Motor neuron (in vitro differentiated cells): ENCODE data around the gene SEC22A. TPM values are rescaled to one million over a fixed set of nuclear protein-coding genes. Genes with fewer than 3 reads are reported as not detected.

Experiments
- ATAC-seq, 8 experiments: fragments of 200-7000 bp; cut with Tn5 transposase; replicated peaks in 6 of 8; 2 replicates each; pipeline ENCODE4 v1.8.0; 2021; ENCODE audit warnings: mild to moderate bottlenecking in 8 of 8, moderate library complexity in 8 of 8
- H3K27ac ChIP-seq, 2 donors: fragments of 250-450 bp; sonication (Bioruptor Pico); 2 replicates each; pipeline ENCODE4 v1.9.0; 2021; ENCODE audit warnings: antibody characterized with exemption in 2 of 2, mild to moderate bottlenecking in 2 of 2, moderate library complexity in 1 of 2
- H3K4me1 ChIP-seq, 2 donors: fragments of 250-450 bp; sonication (Bioruptor Pico); replicated peaks in 1 of 2; 2 replicates each; pipeline ENCODE4 v1.6.1; 2021; ENCODE audit warnings: antibody characterized with exemption in 2 of 2, mild to moderate bottlenecking in 2 of 2, moderate library complexity in 1 of 2
- H3K4me3 ChIP-seq, 5 donors: fragments of 250-450 bp; sonication (Bioruptor Pico); 2 replicates each; pipeline ENCODE4 v1.9.0; 2021; ENCODE audit warnings: antibody characterized with exemption in 5 of 5, mild to moderate bottlenecking in 5 of 5, moderate library complexity in 4 of 5
- WGBS, 10 experiments: fragments of 450-650 bp; shearing (Covaris generic); methylation state at CpG; one replicate each; pipeline ENCODE4 v1.0.0; 2022; 5-methylcytosine and 5-hydroxymethylcytosine counted together
- in situ Hi-C, 9 experiments: fragments of 400-800 bp; cut with MboI; loops; one replicate each; pipeline ENCODE4 v1.15.0; 2021; ENCODE audit warnings: low sequenced_read_pairs in 9 of 9, low pct_unique_long_range_greater_than_20kb in 2 of 9; ENCODE audit not compliant: unreplicated experiment in 9 of 9
- total RNA-seq, 8 experiments: library from RNA; unstranded; fragments of 300-600 nt; gene quantifications; 2 replicates each; pipeline versions ENCODE4 v1.2.3 to v1.2.4, GENCODE V29; 2022

Gene SEC22A
- total RNA-seq, 8 experiments from 2014 or later: 17.8 to 29.2 (median 20.4) TPM

- in situ Hi-C loops: no loop called here
- Histone ChIP-seq H3K4me3 (no peak overlapping the region), H3K27ac (no peak overlapping the region), H3K4me1 (no peaks in the 10 kb centered on the region)
- 43 to 100% (median 71%) methylated on average over 1 to 2 of the region's 2 CpGs; no CpG with 5 or more reads in 1 of the 10 experiments for WGBS, 10 experiments
- no peak for ATAC-seq
Measured at GRCh38 chr3:123256256-123256655, 54.5 kb downstream of the SEC22A start.

- in situ Hi-C loops: no loop called here
- peak in 1 of 8 experiments; percentile 39 for ATAC-seq
- Histone ChIP-seq H3K4me3 (no peak overlapping the region), H3K4me1 (no peaks in the 10 kb centered on the region), H3K27ac (no peak overlapping the region)
Measured at GRCh38 chr3:123258359-123258758, 56.6 kb downstream of the SEC22A start.

GRCh38 chr3:123258811-123259420 lies 57.2 kb downstream of the SEC22A start:
- WGBS, 10 experiments: 9 to 100% (median 59%) methylated on average over 1 to 3 of the region's 3 CpGs
- no peak overlapping the region for H3K27ac ChIP-seq
- in situ Hi-C loops: no loop called here
- no peaks in the 10 kb centered on the region for H3K4me1 ChIP-seq
- peak in 4 of 8 experiments; percentile 48 to 95 (median 90) for ATAC-seq
- H3K4me3 ChIP-seq: no peak overlapping the region

- no peak for ATAC-seq
- WGBS, 10 experiments: 75 to 100% (median 96%) methylated on average over 1 to 3 of the region's 3 CpGs; no CpG with 5 or more reads in 2 of the 10 experiments
- no peak overlapping the region for H3K27ac ChIP-seq
- in situ Hi-C loops: no loop called here
- H3K4me3 ChIP-seq: no peak overlapping the region
- H3K4me1 ChIP-seq: no peaks in the 10 kb centered on the region
Measured at GRCh38 chr3:123261666-123262065, 59.9 kb downstream of the SEC22A start.

GRCh38 chr3:123262226-123262625 lies 60.5 kb downstream of the SEC22A start:
- Histone ChIP-seq H3K4me3 (no peak overlapping the region), H3K27ac (no peak overlapping the region), H3K4me1 (no peaks in the 10 kb centered on the region)
- 76 to 100% (median 94%) methylated on average over 2 of the region's 2 CpGs; no CpG with 5 or more reads in 2 of the 10 experiments for WGBS, 10 experiments
- in situ Hi-C loops: no loop called here
- no peak for ATAC-seq

GRCh38 chr3:123262868-123263267 lies 61.1 kb downstream of the SEC22A start:
- Histone ChIP-seq H3K4me3 (no peak overlapping the region), H3K27ac (no peak overlapping the region), H3K4me1 (no peaks in the 10 kb centered on the region)
- WGBS, 10 experiments: 79 to 100% (median 92%) methylated on average over 1 to 5 of the region's 5 CpGs
- in situ Hi-C loops: no loop called here
- no peak for ATAC-seq

- Histone ChIP-seq H3K4me3 (no peak overlapping the region), H3K4me1 (no peaks in the 10 kb centered on the region), H3K27ac (no peak overlapping the region)
- ATAC-seq: no peak
- in situ Hi-C loops: no loop called here
- 80 to 100% (median 100%) methylated on average over 1 to 2 of the region's 2 CpGs; no CpG with 5 or more reads in 3 of the 10 experiments for WGBS, 10 experiments
Measured at GRCh38 chr3:123263941-123264340, 62.2 kb downstream of the SEC22A start.

GRCh38 chr3:123267821-123268220 lies 66.1 kb downstream of the SEC22A start:
- Histone ChIP-seq H3K4me3 (no peak overlapping the region), H3K4me1 (no peaks in the 10 kb centered on the region), H3K27ac (no peak overlapping the region)
- in situ Hi-C loops: no loop called here
- ATAC-seq: peak in 1 of 8 experiments; percentile 24
- WGBS, 10 experiments: 20 to 83% (median 63%) methylated on average over 1 to 2 of the region's 2 CpGs; no CpG with 5 or more reads in 3 of the 10 experiments

GRCh38 chr3:123270818-123271217 lies 69.1 kb downstream of the SEC22A start:
- H3K4me3 ChIP-seq: no peak overlapping the region
- H3K4me1 ChIP-seq: no peaks in the 10 kb centered on the region
- in situ Hi-C loops: no loop called here
- H3K27ac ChIP-seq: no peak overlapping the region
- 83 to 100% (median 100%) methylated on average over 1 to 2 of the region's 2 CpGs; no CpG with 5 or more reads in 1 of the 10 experiments for WGBS, 10 experiments
- no peak for ATAC-seq

- ATAC-seq: no peak
- in situ Hi-C loops: no loop called here
- H3K4me1 ChIP-seq: no peaks in the 10 kb centered on the region
- WGBS, 10 experiments: 38 to 100% (median 78%) methylated on average over 1 to 5 of the region's 5 CpGs
- H3K4me3 ChIP-seq: no peak overlapping the region
- H3K27ac ChIP-seq: no peak overlapping the region
Measured at GRCh38 chr3:123271466-123272159, 69.9 kb downstream of the SEC22A start.

- WGBS, 10 experiments: 22 to 100% (median 90%) methylated on average over 1 to 2 of the region's 2 CpGs; no CpG with 5 or more reads in 2 of the 10 experiments
- H3K27ac ChIP-seq: no peak overlapping the region
- in situ Hi-C loops: no loop called here
- peak in 6 of 8 experiments; percentile 14 to 72 (median 35) for ATAC-seq
- no peaks in the 10 kb centered on the region for H3K4me1 ChIP-seq
- H3K4me3 ChIP-seq: no peak overlapping the region
Measured at GRCh38 chr3:123272547-123272946, 70.8 kb downstream of the SEC22A start.

- Histone ChIP-seq H3K4me1 (no peaks in the 10 kb centered on the region), H3K27ac (no peak overlapping the region), H3K4me3 (no peak overlapping the region)
- WGBS, 10 experiments: 40 to 100% (median 79%) methylated on average over 1 to 3 of the region's 3 CpGs
- in situ Hi-C loops: no loop called here
- no peak for ATAC-seq
Measured at GRCh38 chr3:123275691-123276090, 73.9 kb downstream of the SEC22A start.

- H3K4me3 ChIP-seq: no peak overlapping the region
- WGBS, 10 experiments: 46 to 93% (median 81%) methylated on average over 2 to 10 of the region's 10 CpGs
Measured at GRCh38 chr3:123276346-123277006, 74.7 kb downstream of the SEC22A start.

More at GRCh38 chr3:123276346-123277006, 74.7 kb downstream of the SEC22A start:
- no peak for ATAC-seq
- no peak overlapping the region for H3K27ac ChIP-seq
- no peaks in the 10 kb centered on the region for H3K4me1 ChIP-seq
- in situ Hi-C loops: no loop called here
